Body of pancreas (tissue), 4 donors: ENCODE results near the gene HSH2D. TPM values are rescaled to one million over a fixed set of nuclear protein-coding genes. Genes with fewer than 3 reads are reported as not detected.

Source experiments
- ATAC-seq: fragments of 150-250 bp; one replicate; pipeline ENCODE4 v1.9.1; 2016
- DNase-seq, 4 donors: peaks; one replicate each; pipeline ENCODE4 v3.0.0-alpha.2; 2019
- H3K27ac ChIP-seq, 4 donors: fragments of 200-600 bp; sonication (generic); 1 replicate in 3 of 4; 2 replicates in 1 of 4; pipeline versions ENCODE4 v1.5.1 to v1.6.1; 2016 to 2019; ENCODE audit warnings: mild to moderate bottlenecking in 1 of 4, mixed read lengths in 1 of 4, moderate library complexity in 1 of 4
- H3K27me3 ChIP-seq, 2 donors: fragments of 200-600 bp; sonication (generic); one replicate each; pipeline ENCODE4 v1.6.0; 2016; ENCODE audit warnings: mild to moderate bottlenecking in 1 of 2
- H3K36me3 ChIP-seq, 2 donors: fragments of 200-600 bp; sonication (generic); replicated peaks in 1 of 2; 2 replicates each; pipeline ENCODE4 v1.5.1; 2016; ENCODE audit warnings: low read depth in 2 of 2; ENCODE audit not compliant: insufficient read depth in 1 of 2
- H3K4me1 ChIP-seq: fragments of 200-600 bp; sonication (generic); one replicate; pipeline ENCODE4 v1.6.0; 2016
- H3K4me3 ChIP-seq, 2 donors: fragments of 200-600 bp; sonication (generic); 1 replicate in 1 of 2; 2 replicates in 1 of 2; pipeline ENCODE4 v1.5.1; 2016 to 2019
- H3K9me3 ChIP-seq, 3 donors: fragments of 200-600 bp; sonication (generic); 1 replicate in 2 of 3; 2 replicates in 1 of 3; pipeline ENCODE4 v1.5.1; 2016
- POLR2A ChIP-seq, 3 donors: fragments of 450-650 bp; IDR thresholded peaks; one replicate each; pipeline ENCODE4 v1.6.1; 2016; ENCODE audit warnings: antibody characterized with exemption in 3 of 3, mild to moderate bottlenecking in 2 of 3
- WGBS, 2 donors: methylation state at CpG; one replicate each; pipeline ENCODE4 v1.1.5; 2017; 5-methylcytosine and 5-hydroxymethylcytosine counted together
- intact Hi-C: fragments of 100-400 bp; cut with DNase I; formaldehyde crosslinking; loops from one replicate; pipeline ENCODE4 v1.15.1; 2023
- total RNA-seq, 2 donors: library from RNA; depleted of rRNA; stranded (reverse); fragments of >200 nt; gene quantifications; one replicate each; pipeline ENCODE4 v1.1.0, GENCODE V29; 2016
- TF ChIP-seq, protein P1 (sequence below), 7 experiments: fragments of 450-650 bp in 4 of 7; fragments of 200-600 bp in 3 of 7; sonication (generic) in 3 of 7; IDR thresholded peaks; one replicate each; pipeline ENCODE4 v1.5.1; 2016 to 2019; ENCODE audit warnings: antibody characterized with exemption in 7 of 7

The HSH2D gene
- total RNA-seq, 2 donors from 2014 or later: 3.6 to 9.6 TPM

DNA sequence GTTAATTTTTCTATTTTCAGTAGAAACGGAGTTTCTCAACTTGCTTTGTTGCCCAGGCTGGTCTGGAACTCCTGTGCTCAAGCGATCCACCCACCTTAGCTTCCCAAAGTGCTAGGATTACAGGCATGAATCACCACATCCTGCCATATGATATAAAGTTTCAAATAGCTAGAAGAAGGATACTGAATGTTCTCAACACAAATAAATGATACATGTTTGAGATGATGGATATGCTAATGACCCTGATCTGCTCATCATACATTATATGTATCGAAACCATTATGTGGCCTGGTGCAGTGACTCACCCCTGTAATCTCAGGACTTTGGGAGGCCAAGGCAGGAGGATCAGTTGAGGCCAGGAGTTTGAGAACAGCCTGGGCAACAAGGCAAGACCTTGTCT is 18.4 kb downstream of the HSH2D start:
- ATAC-seq (no peak), DNase-seq (no peak)
- Histone ChIP-seq H3K4me1 (no peaks in the 10 kb centered on the region), H3K27me3 (no peaks in the 10 kb centered on the region), H3K9me3 (no peaks in the 10 kb centered on the region), H3K4me3 (no peak overlapping the region), H3K36me3 (no peaks in the 10 kb centered on the region), H3K27ac (no peak overlapping the region)
- 73 to 84% methylated on average over 3 of the region's 3 CpGs for WGBS, 2 donors
- intact Hi-C loops: no loop called here
- TF ChIP-seq, protein P1, sequence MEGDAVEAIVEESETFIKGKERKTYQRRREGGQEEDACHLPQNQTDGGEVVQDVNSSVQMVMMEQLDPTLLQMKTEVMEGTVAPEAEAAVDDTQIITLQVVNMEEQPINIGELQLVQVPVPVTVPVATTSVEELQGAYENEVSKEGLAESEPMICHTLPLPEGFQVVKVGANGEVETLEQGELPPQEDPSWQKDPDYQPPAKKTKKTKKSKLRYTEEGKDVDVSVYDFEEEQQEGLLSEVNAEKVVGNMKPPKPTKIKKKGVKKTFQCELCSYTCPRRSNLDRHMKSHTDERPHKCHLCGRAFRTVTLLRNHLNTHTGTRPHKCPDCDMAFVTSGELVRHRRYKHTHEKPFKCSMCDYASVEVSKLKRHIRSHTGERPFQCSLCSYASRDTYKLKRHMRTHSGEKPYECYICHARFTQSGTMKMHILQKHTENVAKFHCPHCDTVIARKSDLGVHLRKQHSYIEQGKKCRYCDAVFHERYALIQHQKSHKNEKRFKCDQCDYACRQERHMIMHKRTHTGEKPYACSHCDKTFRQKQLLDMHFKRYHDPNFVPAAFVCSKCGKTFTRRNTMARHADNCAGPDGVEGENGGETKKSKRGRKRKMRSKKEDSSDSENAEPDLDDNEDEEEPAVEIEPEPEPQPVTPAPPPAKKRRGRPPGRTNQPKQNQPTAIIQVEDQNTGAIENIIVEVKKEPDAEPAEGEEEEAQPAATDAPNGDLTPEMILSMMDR (IDR thresholded peaks at IDR 0.05): no peak
- no peak for TF ChIP-seq POLR2A (IDR thresholded peaks at IDR 0.05)

DNA sequence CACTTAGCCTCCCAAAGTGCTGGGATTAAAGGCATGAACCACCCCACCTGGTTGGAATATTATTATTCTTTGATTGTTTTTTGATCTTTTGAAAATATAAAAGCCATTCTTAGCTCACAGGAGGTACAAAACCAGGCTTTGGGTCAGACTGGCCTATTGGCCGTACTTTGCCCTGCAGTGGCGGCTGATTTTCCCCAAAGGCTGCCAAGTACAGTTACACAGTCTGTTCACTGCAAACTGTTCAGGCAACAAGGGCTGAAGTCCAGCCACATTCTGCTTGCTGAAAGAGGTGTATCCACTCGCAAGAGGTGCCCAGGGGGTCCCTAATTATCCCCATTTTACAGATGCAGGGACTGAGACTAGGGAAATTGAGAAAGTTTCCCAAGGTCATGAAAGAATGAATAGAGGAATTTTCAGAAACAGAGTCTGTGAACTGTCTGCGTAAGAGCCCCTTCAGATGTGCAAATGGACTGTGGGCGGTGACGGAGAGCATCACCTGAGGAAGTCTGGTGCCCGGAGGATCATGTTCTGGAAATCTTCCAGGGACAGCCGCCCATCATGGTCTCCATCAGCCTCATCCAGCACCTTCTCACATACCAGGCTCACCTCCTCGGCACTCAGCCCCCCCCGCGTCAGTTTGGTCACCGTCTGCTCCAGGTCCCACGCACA is 20.9 kb downstream of the HSH2D start:
- intact Hi-C loops: no loop called here
- ATAC-seq (no peak), DNase-seq (no peak)
- H3K4me3 ChIP-seq: no peak overlapping the region
- H3K27ac ChIP-seq: no peak overlapping the region
- 76 to 87% methylated on average over 13 of the region's 13 CpGs for WGBS, 2 donors
- H3K36me3 ChIP-seq: no peaks in the 10 kb centered on the region
- no peaks in the 10 kb centered on the region for H3K4me1 ChIP-seq
- H3K27me3 ChIP-seq: no peaks in the 10 kb centered on the region
- H3K9me3 ChIP-seq: no peaks in the 10 kb centered on the region
- TF ChIP-seq, protein P1 (IDR thresholded peaks at IDR 0.05): no peak

DNA sequence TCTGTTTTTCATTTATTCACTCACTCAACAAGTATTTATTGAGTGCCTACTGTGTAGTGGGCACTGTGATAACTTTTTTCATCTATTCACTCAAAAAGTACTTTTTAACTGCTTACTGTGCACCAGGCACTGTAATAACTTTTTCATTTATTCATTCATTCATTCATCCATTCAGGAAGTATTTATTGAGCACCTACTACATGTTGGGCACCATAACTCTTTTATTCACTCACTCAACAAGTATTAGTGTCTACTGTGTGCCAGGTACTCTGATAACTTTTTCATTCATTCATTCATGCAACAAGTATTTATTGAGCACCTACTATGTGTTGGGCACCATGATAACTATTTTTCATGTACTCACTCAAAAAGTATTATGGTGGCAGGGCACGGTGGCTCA is 22.9 kb downstream of the HSH2D start:
- no peak for TF ChIP-seq POLR2A (IDR thresholded peaks at IDR 0.05)
- TF ChIP-seq, protein P1 (IDR thresholded peaks at IDR 0.05): no peak
- 88 to 100% methylated on average over 1 of the region's 1 CpG for WGBS, 2 donors
- Histone ChIP-seq H3K27me3 (no peaks in the 10 kb centered on the region), H3K4me3 (no peak overlapping the region), H3K27ac (no peak overlapping the region), H3K36me3 (no peaks in the 10 kb centered on the region), H3K9me3 (no peaks in the 10 kb centered on the region), H3K4me1 (no peaks in the 10 kb centered on the region)
- ATAC-seq (no peak), DNase-seq (no peak)
- intact Hi-C loops: no loop called here

DNA sequence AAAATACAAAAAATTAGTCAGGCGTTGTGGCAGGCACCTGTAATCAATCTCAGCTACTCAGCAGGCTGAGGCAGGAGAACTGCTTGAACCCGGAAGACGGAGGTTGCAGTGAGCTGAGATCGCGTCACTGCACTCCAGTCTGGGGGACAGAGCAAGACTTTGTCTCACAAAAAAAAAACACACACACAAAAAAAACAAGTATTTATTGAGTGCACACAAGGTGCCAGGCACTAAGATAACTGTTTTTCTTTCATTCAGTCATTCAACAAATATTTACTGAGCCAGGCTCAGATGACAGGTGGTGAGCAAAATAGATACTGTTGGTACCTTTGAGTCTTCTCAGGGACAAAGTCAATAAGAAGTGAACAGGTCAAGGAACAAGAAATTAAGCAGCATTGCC is 23.6 kb downstream of the HSH2D start:
- intact Hi-C loops: no loop called here
- no peak for DNase-seq
- no peak for ATAC-seq
- Histone ChIP-seq H3K27ac (no peak overlapping the region), H3K4me3 (no peak overlapping the region), H3K36me3 (no peaks in the 10 kb centered on the region), H3K4me1 (no peaks in the 10 kb centered on the region), H3K9me3 (no peaks in the 10 kb centered on the region), H3K27me3 (no peaks in the 10 kb centered on the region)
- TF ChIP-seq, protein P1 (IDR thresholded peaks at IDR 0.05): no peak
- no peak for TF ChIP-seq POLR2A (IDR thresholded peaks at IDR 0.05)
- 39 to 64% methylated on average over 5 of the region's 5 CpGs for WGBS, 2 donors

DNA sequence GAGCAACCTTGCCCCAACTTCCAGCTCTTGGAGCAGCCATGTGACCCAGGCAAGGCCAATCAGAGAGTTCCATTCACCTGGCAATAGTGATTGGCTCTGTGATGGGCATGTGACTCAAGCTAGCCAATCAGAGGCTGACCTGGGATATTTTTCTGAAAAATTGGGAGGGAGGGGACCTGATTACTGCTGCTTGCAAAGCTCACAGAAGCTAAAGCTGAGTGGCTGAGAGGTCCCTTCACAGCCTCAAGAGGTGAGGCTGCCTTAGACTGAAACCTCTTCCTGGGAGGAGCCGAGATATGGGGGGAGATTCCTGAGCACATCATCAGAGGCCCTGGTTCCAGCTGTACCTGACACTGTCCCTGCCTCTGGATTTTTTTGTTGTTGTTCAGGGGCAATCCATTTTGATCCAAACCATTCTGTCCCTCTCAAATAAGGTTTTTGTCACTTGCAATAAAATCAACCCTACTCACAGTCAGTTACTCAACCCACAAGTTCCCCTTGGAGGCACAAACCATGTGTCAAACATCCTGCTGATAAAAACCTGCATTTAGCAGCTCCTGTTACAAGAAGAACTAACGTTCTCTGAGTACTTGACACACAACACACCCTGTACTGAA is 25.1 kb downstream of the HSH2D start:
- TF ChIP-seq, protein P1 (IDR thresholded peaks at IDR 0.05): no peak
- TF ChIP-seq POLR2A (IDR thresholded peaks at IDR 0.05): no peak
- 47 to 55% methylated on average over 2 of the region's 2 CpGs for WGBS, 2 donors
- H3K36me3 ChIP-seq: no peaks in the 10 kb centered on the region
- ATAC-seq (no peak), DNase-seq (no peak)
- H3K4me3 ChIP-seq: no peak overlapping the region
- H3K27ac ChIP-seq: no peak overlapping the region
- no peaks in the 10 kb centered on the region for H3K4me1 ChIP-seq
- intact Hi-C loops: no loop called here
- no peaks in the 10 kb centered on the region for H3K27me3 ChIP-seq
- no peaks in the 10 kb centered on the region for H3K9me3 ChIP-seq
